NCI-H2196 treated with DMSO at 0.1 percent for 48 hours (cell line): ENCODE measurements around the gene IRF2BPL.
"Not testable (repeated sequence)": the region's sequence is repeated elsewhere in the genome, so short reads cannot be mapped to it uniquely, and the experiment has no call there.

ENCODE experiments used
- DNase-seq: peaks from one replicate; lab custom pipeline; 2025; ENCODE audit not compliant: unreplicated experiment; lab: John Stamatoyannopoulos, UW

Gene IRF2BPL

DNA sequence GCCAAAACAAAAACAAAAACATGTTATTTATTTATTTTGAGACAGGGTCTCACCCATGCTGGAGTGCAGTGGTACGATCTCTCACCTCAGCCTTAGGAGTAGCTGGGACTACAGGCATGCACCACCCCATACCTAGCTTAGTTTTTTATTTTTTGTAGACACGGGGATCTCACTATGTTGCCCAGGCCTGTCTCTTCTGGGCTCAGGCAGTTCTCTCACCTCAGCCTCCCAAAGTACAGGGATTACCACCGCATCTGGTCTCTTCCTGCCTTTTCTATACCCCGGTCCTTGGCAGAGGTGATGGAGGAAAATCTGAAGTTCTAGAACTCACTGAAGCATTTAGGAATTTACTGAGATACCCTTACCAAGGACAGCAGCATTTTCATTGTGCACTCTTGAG is 6.8 kb upstream of the IRF2BPL start:
- no peak for DNase-seq

DNA sequence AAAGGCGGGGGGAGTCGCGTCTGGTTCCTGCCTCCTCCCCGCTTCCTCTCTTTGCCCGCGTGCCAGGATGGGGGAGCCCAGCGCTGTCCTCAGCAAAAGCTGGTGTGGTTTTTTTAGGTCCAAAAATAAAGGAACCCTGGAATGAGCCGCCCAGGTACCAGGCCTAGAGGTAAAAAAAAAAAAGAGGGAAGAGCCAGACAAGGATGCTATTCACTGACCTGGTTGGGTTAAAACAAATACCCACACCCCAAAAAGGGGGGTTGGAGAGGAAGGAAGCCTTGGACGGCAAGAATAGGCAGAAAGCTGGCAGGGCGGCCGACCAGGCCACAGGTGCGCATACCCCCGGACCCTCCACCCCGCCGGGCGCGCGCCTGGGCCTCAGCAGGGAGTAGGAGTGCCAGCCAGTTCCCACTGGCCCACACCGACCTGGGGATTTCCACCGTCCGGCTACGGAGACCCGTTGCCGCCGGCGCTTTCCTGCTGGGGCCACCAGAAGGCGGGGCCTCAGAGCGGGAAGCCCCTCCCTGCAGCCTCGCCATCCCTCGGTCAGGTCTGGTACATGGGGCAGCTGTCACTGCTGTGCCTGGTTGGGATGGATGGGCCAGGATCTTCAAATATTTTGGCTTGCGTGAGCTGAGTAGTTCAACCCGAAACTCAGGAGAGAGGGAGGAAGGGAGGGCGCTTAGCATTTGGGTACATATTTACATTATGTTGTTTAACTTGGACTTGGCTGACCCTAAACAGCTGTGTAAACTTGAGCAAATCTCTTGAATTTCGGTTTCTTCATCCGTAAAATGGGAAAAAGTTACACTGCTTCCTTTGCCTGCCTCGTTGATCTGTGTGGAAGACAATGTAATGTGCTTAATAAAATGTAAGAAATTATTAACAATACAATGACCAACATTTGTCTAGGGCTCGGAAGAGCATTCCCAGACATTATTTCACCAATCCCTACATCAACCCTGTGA is 5.4 kb upstream of the IRF2BPL start:
- peak; percentile 87 for DNase-seq

DNA sequence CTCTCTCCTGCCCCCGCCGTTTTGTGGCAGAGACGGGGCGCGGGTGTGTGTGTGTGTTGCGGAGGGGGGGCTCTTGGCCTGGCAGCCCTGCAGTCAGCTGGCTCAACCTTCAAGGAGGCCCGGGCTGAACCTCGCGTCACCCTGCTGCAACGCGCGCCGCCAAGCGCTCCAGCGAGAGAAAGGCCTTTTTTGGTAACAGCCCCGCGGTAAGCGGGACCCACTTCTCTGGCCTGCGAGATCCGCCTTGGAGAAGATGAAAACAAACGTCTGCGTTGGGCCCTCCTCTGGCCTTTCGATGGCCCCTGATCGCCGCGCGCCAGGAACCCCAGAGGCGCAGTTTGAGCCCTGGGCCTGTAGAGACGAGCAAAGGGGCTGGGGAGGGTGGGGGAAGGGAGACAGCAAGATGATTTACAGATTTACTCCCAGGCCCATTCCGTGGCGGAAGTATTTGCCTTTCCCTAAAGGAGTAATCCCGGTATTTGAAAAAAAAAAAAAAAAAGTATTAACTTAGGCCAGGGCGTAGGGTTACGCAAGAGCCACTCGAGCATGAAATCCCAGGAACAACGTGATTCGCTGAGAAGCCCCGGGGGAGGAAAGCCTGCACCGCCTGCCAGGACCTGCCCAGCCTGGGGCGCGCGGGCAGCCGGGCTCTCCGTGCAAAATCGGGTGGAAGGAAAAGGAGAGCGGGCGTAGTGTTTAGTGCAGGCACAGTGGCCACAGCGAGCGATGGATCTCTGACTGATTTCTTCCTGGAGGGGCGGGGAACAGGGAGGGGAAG is 4.5 kb upstream of the IRF2BPL start:
- DNase-seq, result peak; percentile 93

DNA sequence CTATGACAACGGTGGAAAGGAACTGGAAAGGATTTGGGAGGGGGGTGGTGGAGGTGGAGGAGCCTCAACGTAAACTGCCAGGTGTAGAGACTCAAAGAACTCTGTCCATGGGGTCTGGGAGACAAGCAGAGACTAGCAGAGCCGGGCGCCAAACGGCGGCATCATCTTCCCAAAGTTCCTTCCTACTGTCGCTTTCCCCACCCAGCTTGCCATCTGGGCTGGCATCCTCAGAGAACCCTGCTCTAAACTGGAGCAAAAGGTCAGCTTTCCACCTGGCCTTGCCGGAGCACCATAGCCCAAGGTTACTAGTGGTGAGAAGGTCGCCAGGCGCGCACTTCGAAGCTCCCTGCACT is 4.0 kb upstream of the IRF2BPL start:
- DNase-seq, result no peak

DNA sequence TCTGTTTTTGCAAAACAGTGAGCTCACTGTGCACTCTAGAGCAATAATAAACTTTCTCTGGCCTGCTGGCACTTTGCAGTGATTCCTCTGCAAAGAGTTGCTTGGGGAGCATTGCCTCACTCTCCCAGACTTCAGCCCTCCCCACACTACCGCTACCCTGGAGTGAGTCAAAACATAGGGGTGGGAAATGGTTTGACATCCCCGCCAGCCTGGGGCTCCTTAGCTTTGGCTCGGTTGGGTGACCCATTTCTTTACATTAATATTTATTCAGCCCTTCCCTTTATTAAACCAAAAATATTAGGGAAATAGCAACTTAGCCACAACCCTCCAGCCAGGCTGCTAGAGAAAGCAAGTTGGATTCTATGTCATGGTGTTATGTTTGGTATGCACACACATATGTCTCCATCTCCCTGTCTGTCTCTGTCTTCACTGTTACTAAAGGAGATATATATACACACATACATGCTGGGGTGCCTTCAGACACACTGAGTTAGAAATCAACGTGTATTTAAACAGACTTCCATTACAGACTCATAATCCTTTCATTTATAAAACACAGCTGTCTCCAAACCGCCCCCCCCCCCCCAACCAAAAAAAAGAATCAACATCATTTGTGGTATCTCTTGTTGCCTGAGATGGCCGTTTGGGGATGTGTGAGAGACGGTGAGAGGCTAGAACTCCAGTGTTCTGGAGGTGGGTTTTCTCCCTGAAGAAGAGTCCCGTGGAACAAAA is 3.4 kb upstream of the IRF2BPL start:
- DNase-seq, result no peak

DNA sequence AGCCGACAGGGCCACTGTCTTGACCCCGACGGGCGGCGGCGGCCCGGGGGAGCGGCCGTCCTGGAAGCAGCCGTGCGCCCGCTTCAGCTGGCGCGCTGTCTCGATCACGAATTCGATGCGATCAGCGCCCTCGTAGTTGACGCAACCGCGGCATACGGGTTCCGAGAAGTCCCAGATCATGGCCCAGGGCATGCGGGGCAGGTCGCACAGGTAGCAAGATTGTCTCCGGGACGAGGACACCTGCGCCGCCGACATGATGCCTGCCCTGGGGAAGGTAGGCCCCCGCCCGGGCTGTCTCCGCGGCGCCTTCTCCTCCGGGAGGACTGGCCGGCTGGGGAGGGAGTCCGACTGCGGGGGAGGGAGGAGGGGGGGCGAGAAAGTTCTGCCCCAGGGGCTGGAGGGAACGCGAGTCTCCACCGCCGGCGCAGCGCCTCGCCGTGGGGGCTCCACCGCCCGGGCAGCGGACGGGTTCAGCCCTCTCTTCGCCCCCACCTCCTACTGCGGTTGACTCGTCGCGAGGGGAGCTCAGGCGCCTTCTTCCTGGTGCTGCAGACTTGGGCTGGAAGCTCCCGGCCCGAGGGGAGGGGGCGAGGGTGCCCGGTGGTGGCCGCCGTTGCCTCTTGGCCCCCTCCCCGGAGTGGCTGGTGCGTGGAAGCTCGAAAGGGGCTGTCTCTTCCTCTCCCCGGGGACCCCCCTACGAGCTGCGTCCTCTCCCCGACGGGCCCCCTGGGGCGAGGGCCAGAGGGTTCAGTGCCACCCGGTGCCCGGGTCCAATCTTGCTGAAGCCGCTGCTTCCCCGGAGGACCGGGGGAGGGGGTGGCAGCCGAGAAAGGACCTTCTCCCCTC is 747 bp downstream of the IRF2BPL start:
- peak; percentile 50 for DNase-seq

DNA sequence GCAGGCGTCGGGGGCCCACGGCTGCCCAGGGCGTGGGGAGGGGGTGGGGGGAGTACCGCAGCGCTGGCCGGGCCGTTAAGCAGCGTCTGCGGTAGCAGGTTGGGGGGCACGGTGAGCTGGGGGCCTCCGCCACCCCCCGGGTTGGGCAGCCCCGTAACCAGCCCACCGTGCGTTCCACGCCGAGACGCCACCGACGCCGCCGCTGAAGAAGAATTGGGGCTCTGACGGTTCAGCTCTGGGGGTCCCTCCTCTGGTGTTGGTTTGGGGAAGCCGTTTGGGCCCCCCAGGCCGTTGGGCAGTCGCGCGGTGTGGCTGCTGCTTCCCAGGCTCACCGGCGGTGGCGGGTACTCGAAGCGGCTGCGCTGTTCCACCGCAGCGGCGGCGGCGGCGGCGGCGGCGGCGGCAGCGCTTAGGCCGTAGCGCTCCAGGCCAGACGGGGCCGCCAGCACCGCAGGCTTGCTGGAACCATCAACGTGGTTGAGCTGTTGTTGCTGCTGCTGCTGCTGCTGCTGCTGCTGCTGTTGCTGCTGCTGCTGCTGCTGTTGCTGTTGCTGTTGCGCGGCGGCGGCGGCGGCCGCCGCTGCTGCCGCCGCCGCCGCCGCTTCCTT is 1.5 kb downstream of the IRF2BPL start:
- DNase-seq, result no peak

DNA sequence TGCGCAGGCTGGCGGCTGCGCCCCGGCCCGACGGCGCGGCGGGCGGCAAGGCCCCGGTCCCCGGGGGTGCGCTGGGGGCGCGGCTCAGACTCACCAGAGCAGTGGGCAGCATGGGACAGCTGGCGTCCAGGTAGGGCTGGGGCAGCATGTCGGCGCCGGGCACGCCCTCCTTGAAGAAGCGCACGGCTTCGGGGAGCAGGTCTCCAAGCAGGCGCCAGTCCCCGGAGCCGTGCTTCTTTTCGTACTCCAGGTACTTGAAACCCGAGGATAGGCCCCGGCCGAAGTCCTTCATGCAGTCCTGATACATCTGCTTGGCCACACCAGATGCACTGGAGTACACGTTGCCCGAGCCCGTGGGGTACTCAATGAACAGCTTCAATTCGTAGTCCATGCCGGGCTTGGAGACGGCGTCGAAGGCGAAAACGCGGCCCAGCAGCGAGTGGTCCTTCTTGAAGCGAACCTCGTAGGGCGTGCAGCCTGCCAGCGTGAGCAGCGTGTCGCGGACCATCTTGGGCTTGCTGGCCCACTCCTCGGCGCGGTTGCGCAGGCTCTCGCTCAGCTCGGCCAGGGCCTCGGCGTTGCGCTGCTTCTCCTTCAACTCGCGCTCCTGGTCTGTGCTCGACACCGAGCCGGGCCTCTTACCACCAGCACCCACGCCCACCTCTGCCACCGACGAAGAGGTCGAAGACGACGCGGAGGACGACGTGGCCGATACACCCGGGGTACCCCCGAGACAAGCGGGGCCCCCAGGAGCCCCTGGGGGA is 2.2 kb downstream of the IRF2BPL start:
- DNase-seq, result no peak

DNA sequence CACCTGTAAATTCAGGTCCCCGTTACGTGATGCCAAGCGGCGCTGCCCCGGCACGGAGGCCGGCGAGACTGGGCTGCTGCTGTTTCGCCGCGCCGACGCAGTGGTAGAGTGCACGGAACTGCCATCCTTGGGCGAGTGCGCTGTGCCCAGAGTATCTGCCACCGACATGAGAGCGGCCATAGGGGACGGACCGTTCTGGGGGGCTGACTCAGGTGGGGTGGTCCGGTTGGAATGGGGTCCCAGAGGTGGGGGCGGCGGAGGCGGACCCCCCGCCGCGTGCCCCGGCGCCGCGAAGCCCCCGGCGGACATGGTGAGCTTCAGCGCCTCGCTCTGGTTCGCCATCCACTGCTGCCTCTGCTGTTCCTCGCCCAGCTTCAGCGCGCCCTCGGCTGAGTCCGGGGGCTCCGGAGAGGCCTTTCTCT is 2.8 kb downstream of the IRF2BPL start:
- no peak for DNase-seq

DNA sequence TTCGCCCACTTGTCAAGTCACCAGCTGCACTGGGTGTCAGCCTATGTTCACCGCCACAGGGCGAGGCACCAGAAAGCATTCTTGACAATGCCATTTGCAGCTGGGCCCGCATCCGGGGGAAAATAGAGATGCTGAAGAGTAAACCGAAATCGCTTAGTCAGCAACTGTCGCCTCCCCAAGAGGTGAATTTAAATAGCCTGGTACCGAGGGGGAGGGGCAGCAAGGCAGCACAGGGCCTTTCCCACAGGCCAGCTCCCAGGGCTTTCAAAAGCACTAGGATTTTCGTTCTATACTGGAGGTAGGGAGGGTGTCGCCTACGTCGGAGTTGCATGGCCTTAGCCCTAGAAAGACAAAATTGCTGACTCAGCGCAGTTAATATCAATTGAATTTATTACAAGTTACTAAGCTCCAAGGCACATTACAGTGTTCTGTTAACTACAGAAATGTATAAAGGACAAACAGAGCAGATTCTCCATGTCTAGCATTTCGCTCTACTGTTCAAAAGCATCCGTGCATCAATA is 4.3 kb downstream of the IRF2BPL start:
- DNase-seq, result peak; percentile 32

DNA sequence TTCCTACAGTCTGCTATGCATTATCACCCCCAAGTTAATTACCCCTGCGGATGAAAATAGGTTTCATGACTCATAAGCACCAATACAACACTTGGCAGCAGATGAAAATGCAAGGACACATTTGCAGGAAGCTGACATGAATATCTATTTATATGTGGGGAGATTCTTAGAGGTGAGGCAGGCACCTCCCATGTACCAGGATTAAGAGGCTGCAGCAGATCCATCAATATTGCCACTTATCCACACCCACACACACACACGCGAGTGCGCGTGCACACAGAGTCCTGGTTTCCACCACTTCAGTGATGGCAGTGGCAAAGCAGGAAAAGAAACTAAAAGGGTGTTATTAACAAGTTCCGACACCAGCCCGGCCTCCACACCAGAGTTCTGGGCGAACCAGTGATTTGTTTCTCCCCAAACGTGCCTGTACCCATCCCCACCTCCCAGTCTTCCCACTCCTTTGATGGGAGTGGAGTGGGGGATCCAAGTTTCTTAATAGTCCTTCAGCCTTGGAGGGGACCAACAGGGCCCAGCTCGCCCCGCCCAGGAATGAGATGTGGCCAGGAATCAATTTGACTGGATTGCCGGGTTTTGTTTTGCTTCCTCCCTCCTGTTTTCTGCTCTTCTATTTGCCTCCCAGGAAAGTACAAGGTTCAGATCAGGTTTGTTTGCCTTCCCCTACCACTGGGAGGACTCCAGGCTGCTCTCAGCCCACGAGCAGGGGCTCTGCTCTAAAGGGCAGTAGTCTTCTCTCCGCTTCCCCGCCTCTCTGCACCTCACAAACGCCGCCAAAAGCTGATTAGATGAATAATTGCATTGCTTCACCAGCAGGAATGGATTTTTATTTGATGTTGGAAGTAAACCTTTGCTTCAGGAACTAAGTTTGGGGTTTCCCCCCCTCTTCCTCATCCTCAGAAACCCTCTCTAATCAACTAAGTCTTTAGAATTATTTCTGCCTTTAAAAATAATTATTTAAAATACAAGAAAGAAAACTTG is 5.2 kb downstream of the IRF2BPL start:
- peak; percentile 35 for DNase-seq

DNA sequence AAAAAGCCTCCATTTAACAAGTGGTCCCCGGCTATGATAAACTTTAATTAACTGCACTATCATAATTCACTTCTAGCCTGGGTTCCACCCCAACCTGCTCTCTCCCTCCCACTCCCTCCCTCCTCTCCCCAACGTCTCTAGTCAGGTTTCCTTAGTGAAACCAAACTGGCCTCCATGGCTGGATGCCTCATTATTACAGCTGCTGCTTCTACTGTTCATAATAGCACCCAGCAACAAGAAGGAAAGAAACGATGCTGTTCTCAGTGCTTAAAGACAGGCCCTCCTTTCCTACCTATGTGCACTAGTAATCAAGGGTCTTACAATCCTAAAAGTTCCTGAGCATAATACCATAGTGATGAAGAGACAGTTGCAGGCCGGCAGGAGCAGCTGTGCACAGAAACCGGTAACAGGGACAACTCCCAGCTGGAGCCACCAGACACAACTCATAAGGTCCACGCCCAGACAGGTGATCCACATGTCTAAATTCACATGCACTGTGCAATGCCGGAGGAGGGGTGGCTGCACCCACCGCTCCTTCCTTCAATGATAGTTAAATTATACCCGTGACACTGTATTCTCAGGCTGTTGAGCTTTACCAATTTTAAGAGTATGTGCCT is 6.2 kb downstream of the IRF2BPL start:
- DNase-seq, result peak; percentile 46

DNA sequence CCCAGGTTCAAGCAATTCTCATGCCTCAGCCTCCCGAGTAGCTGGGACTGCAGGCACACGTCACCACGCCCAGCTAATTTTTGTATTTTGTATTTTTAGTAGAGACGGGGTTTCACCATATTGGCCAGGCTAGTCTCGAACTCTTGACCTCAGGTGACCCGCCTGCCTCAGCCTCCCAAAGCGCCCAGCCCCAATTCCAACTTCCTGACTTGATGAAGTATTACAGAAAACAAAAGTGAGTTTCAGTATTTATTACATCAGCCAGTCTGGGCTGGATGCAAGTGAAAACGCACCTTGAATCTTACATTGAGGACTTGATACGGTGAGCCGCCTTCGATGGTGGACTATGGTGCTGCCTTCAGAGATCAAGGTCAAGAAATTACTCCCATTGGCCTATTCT is 7.1 kb downstream of the IRF2BPL start:
- not testable (repeated sequence) for DNase-seq

DNA sequence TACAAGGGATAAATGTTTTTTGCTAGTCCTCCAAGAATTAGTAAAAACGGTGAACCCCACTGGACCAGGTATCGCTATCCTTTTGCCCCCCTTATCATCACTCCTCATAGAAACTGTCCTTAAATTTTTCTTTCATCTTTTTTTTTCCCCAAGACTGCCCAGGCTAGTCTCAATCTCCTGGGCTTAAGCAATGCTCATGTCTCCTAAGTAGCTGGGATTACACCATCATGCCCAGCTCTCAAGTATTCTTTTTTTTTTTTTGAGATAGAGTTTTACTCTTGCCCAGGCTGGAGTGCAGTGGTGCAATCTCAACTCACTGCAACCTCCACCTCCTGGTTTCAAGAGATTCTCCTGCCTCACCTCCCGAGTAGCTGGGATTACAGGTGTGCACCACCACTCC is 9.7 kb downstream of the IRF2BPL start:
- no peak for DNase-seq

DNA sequence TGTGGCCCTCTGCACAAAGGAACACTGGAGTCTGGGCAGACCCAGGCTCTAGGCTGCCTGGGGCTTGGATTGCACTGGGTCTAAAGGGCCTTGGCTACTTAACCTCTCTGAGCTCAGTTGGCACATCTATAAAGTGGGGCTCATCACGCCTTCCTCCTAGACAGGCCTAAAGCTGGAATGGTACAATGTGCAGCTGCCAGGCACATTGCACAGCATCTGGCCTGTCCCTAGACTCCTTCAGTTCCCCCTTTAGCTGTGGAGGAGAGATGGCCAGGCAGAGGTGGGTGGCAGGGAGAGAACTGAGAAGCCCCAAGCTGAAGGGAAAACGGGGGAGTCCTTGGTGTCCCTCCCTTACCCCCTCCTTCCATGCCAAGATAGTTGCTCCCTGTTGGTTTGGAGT is 10.8 kb downstream of the IRF2BPL start:
- DNase-seq, result no peak

DNA sequence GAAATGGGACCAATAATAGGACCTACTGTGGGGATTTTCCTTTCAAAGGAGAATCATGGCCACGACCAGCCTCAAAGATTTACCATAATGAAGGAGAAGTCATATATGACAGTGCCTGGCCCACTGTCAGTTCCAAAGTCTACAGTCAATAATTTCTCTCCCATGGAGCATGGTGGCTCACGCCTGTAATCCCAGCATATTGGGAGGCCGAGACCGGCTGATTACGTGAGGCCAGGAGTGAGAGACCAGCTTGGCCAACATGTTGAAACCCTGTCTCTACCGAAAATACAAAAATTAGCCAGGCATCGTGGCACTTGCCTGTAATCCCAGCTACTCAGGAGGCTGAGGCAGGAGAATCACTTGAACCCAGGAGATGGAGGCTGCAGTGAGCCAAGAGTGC is 13.8 kb downstream of the IRF2BPL start:
- no peak for DNase-seq

DNA sequence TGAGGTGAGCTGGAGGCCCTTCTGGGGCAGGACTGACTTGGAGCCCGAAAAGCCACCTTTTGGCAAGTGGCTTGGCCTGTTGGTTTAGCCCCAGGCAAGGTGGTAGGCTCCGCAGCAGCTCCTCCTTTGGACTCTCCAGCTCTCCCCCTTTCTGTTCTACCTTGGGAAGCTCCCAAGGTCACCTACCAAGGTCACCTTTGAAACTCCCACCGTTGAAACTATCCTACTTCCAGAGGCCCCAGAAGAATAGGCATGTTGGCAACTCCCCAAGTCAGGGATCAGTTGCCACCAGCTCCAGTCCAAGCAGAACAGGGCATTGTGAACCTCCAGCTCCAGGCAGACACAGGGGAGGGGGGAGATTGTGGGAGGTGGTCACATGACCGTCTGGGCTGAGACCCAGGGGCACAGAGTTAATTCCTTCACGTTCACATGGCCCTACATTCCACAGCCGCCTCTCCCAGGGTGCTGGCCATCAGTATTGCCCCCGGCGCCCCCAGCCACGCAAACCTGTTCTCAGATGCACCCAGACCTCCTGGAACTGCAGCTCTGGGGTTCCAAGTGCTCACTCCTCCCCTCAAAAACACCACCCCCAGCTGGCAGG is 14.4 kb downstream of the IRF2BPL start:
- DNase-seq, result no peak
